Ectodermal cell (in vitro differentiated cells): Measurements from ENCODE around the gene MGAT1.
"Not testable (repeated sequence)": the region's sequence is repeated elsewhere in the genome, so short reads cannot be mapped to it uniquely, and the experiment has no call there.

Experiments used
- H3K27ac ChIP-seq: 2 replicates; pipeline ENCODE4 v1.7.0; 2013; ENCODE audit warnings: mild to moderate bottlenecking, low read depth, low read length; ENCODE audit not compliant: insufficient read depth, poor library complexity, severe bottlenecking
- H3K27me3 ChIP-seq: 2 replicates; pipeline ENCODE4 v1.7.0; 2013; ENCODE audit warnings: mild to moderate bottlenecking, low read length; ENCODE audit not compliant: insufficient read depth, control insufficient read depth, poor library complexity, severe bottlenecking
- H3K36me3 ChIP-seq: one replicate; pipeline ENCODE4 v1.7.0; 2013; ENCODE audit warnings: low read length; ENCODE audit not compliant: control insufficient read depth, insufficient read depth
- H3K4me1 ChIP-seq: one replicate; pipeline ENCODE4 v1.7.0; 2013; ENCODE audit warnings: low read length; ENCODE audit not compliant: control insufficient read depth, insufficient read depth
- H3K4me3 ChIP-seq: 2 replicates; pipeline ENCODE4 v1.7.0; 2013; ENCODE audit warnings: low read depth, low read length, control low read depth; ENCODE audit not compliant: insufficient read depth
- H3K9me3 ChIP-seq: 2 replicates; pipeline ENCODE4 v1.7.0; 2013; ENCODE audit warnings: mild to moderate bottlenecking, low read length, moderate library complexity; ENCODE audit not compliant: control insufficient read depth
- WGBS, 2 experiments: methylation state at CpG; one replicate each; pipeline ENCODE4 v1.1.7; 2013; ENCODE audit warnings: missing lambda C conversion rate in 2 of 2; 5-methylcytosine and 5-hydroxymethylcytosine counted together

Gene MGAT1

GRCh38 chr5:180837478-180837877, 34.9 kb upstream of the MGAT1 start:
- 88 to 89% methylated on average over 3 of the region's 4 CpGs for WGBS, 2 experiments
- no peak overlapping the region for H3K27ac ChIP-seq
- no peaks in the 10 kb centered on the region for H3K36me3 ChIP-seq
- H3K4me3 ChIP-seq, result no peak overlapping the region
- H3K4me1 ChIP-seq, result no peaks in the 10 kb centered on the region
- H3K9me3 ChIP-seq, result no peaks in the 10 kb centered on the region
- H3K27me3 ChIP-seq, result no peaks in the 10 kb centered on the region

- no peak overlapping the region for H3K4me3 ChIP-seq
- 90 to 97% methylated on average over 2 of the region's 2 CpGs for WGBS, 2 experiments
Observed at GRCh38 chr5:180832638-180833068, 30.0 kb upstream of the MGAT1 start.

GRCh38 chr5:180831139-180832093, 28.8 kb upstream of the MGAT1 start:
- Histone ChIP-seq H3K36me3 (peaks cover 10% of the 10 kb centered on the region), H3K4me1 (no peaks in the 10 kb centered on the region), H3K9me3 (peaks cover 3% of the 10 kb centered on the region), H3K4me3 (peak overlapping the region; percentile 70), H3K27me3 (no peaks in the 10 kb centered on the region), H3K27ac (peak overlapping the region; percentile 30)
- WGBS, 2 experiments, result 3 to 4% methylated on average over 80 of the region's 80 CpGs

More at GRCh38 chr5:180832638-180833068, 30.0 kb upstream of the MGAT1 start:
- H3K9me3 ChIP-seq, result peaks cover 3% of the 10 kb centered on the region
- no peaks in the 10 kb centered on the region for H3K27me3 ChIP-seq
- H3K27ac ChIP-seq, result no peak overlapping the region
- H3K4me1 ChIP-seq, result no peaks in the 10 kb centered on the region
- peaks cover 10% of the 10 kb centered on the region for H3K36me3 ChIP-seq

- H3K4me3 ChIP-seq, result peak overlapping the region; percentile 70
- H3K27me3 ChIP-seq, result no peaks in the 10 kb centered on the region
- 36 to 38% methylated on average over 35 of the region's 35 CpGs for WGBS, 2 experiments
- peak overlapping the region; percentile 30 for H3K27ac ChIP-seq
- peaks cover 3% of the 10 kb centered on the region for H3K9me3 ChIP-seq
- H3K36me3 ChIP-seq, result peaks cover 10% of the 10 kb centered on the region
- no peaks in the 10 kb centered on the region for H3K4me1 ChIP-seq
Observed at GRCh38 chr5:180830253-180831138, 27.9 kb upstream of the MGAT1 start.

GRCh38 chr5:180829726-180830125, 27.1 kb upstream of the MGAT1 start:
- no peak overlapping the region for H3K4me3 ChIP-seq
- WGBS, 2 experiments, result 96 to 97% methylated on average over 5 of the region's 5 CpGs
- peaks cover 3% of the 10 kb centered on the region for H3K9me3 ChIP-seq
- no peak overlapping the region for H3K27ac ChIP-seq
- H3K36me3 ChIP-seq, result peaks cover 10% of the 10 kb centered on the region
- no peaks in the 10 kb centered on the region for H3K4me1 ChIP-seq
- no peaks in the 10 kb centered on the region for H3K27me3 ChIP-seq

- not testable (repeated sequence) for H3K4me3 ChIP-seq, H3K27me3 ChIP-seq, H3K27ac ChIP-seq, H3K4me1 ChIP-seq, H3K9me3 ChIP-seq
- WGBS, 2 experiments, result 96% methylated on average over 12 to 13 of the region's 13 CpGs
- H3K36me3 ChIP-seq, result peaks cover 10% of the 10 kb centered on the region
Observed at GRCh38 chr5:180828756-180829531, 26.3 kb upstream of the MGAT1 start.

- WGBS, 2 experiments, result 73 to 85% methylated on average over 6 to 7 of the region's 7 CpGs
- H3K27ac ChIP-seq, H3K27me3 ChIP-seq, H3K9me3 ChIP-seq, H3K4me3 ChIP-seq, H3K4me1 ChIP-seq: not testable (repeated sequence)
- H3K36me3 ChIP-seq, result peaks cover 10% of the 10 kb centered on the region
Observed at GRCh38 chr5:180827374-180827773, 24.8 kb upstream of the MGAT1 start.

GRCh38 chr5:180825768-180826525, 23.3 kb upstream of the MGAT1 start:
- no peaks in the 10 kb centered on the region for H3K27me3 ChIP-seq
- WGBS, 2 experiments, result 95% methylated on average over 3 of the region's 3 CpGs
- H3K4me1 ChIP-seq, result no peaks in the 10 kb centered on the region
- no peak overlapping the region for H3K4me3 ChIP-seq
- H3K9me3 ChIP-seq, result peaks cover 3% of the 10 kb centered on the region
- no peak overlapping the region for H3K27ac ChIP-seq
- H3K36me3 ChIP-seq, result peaks cover 10% of the 10 kb centered on the region
